Sciatic nerve (tissue), 2 donors: ENCODE results near the gene AXIN1. TPM values are rescaled to one million over a fixed set of nuclear protein-coding genes. Genes with fewer than 3 reads are reported as not detected.
"Not testable (repeated sequence)": the region's sequence is repeated elsewhere in the genome, so short reads cannot be mapped to it uniquely, and the experiment has no call there.

Experiments used
- ATAC-seq: fragments of 200-7000 bp; cut with Tn5 transposase; one replicate; pipeline ENCODE4 v1.9.1; 2020; ENCODE audit warnings: mild to moderate bottlenecking, moderate library complexity
- DNase-seq: peaks from one replicate; pipeline ENCODE4 v3.0.0-alpha.2; 2020; ENCODE audit warnings: low spot score
- intact Hi-C: fragments of 100-400 bp; cut with DNase I; formaldehyde crosslinking; loops from one replicate; pipeline ENCODE4 v1.14.2; 2022
- total RNA-seq: library from RNA; stranded (reverse); fragmentation: NEBNext Ultra II Directional; extraction: Animal tissue kit (Norgen Biotek cat#: 25700); gene quantifications from one replicate; pipeline ENCODE4 v1.2.1, GENCODE V29; 2021
- donor health status: DM: no; HTN: no; CAD: no.
- donor health status: DM: no; HTN: no; CAD: no.

The AXIN1 gene
- total RNA-seq, 1 donor from 2014 or later = 20.1 TPM

DNA sequence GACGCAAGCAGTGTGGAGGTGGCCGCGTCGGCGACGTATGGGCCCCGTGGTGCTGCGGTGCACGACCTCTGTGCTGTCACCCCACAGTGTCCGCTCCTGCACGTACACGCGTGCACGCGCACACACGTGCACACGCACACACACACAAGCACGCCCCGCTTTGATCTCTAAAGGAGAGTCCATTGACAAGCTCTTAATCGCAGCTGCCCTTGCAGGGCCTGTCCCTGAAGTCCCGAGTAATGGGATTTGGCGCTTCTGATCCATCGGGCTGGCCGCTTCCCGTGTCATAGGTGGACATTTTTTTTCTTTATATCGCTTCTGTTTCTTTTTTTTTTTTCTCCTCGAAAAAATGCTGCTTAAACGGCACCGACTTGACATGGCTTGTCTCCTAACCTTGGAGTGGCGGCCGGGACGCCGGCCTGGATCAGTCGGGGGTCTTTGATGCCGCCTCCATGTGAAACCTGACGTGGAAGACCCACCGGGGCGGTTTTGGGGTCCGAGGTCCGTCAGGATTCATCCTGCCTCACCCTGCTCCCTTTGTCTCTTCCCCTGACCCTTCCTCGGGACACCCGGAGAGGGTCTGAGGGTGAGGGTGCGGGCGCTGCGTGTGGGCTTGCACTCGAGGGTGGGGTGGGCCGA, 8.3 kb upstream of the AXIN1 start:
- DNase-seq = no peak
- no peak for ATAC-seq
- intact Hi-C loops = no loop called here

DNA sequence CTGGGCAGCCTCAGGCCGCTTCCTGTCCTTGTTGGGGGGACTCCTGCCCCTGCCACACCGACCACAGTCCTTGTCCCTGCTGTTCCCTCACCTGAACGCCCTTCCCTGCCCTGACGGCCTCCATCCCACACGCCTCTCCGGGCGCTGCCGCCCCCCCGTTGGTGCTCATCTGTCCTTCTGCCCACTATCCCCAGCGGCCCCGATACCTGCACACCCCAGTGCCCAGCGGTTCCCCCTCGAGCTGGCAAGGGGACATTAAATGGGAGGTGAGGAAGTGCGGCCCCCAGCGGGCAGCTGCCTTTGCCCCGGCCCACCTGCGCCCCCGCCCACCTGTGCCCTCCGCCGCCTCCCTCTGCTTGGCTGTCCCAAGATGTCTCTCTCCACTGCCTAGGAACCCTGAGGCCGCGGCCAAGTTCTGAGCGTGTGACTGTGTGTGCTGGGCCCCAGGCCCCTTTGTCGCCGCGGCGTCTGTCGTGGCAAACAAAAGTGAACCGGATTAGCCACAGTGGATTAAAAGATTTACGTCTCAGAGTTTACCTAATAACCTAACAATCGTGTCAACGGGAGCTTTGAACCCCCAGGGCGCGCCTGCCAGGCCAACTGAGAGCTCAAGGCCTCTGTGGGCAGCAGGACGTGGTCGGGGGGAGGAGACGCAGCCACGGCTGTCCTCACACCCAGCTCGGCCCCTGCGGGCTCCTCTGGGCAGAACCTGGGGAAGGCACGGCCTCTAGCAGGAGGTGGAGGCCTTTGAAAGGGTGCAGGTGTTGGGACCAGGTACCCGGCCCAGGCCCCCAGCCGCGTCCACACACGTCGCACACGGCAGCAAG, 7.6 kb upstream of the AXIN1 start:
- ATAC-seq = no peak
- no peak for DNase-seq
- intact Hi-C loops = no loop called here

DNA sequence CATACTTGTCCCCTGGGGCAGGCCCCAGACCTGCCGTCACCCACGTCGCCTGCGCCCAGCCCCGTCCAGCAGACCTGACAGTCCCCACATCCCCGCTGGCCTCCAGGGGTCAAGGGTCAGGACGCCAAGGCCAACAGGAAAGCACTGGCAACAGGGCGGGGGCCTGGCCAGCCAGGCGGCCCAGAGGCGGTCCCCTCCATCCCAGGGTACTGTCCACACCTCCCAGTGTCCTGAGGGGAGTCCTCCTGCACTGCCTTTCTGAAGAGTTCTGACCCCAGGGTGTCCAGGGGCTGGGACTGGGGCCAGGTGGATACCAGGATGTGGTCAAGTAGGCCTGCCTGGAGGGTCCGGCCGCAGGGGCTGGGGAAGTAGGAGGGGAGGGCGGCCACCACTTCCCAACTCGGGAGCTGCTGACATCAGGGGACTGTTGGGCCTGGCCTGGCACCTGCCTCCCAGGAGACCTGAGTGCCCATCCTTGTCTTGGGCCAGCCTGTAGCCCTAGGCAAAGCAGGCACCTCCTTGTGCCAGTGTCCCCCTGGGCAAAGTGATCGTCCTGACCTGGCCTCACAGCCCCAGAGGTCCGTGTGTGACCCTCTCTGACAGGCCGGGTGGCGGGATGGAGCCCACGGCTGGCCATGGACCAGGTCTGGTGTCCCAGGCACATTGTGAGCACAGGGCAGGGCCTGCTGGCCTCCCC, 6.7 kb upstream of the AXIN1 start:
- DNase-seq (no peak), ATAC-seq (no peak)
- intact Hi-C loops = no loop called here

DNA sequence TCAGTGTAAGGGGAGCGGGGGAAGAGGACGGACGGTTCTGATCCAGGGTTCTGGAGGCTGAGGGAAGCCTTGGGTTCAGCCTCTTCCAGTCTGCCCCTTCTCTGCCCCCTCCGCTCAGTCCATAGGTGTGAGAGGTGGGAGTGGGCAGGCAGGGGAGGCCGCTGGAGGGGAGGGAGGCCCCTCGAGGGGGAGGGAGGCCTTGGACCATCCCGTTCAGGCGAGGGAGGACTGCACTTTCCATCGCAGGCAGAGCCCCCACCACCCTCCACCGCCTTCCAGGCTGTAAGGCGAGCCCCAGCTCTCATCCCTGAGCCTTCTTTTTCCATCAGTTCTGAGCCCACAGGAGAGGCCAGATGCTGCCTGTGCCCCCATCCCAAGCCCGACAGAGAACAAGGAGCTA, 4.2 kb upstream of the AXIN1 start:
- ATAC-seq (no peak), DNase-seq (no peak)
- intact Hi-C loops = no loop called here

DNA sequence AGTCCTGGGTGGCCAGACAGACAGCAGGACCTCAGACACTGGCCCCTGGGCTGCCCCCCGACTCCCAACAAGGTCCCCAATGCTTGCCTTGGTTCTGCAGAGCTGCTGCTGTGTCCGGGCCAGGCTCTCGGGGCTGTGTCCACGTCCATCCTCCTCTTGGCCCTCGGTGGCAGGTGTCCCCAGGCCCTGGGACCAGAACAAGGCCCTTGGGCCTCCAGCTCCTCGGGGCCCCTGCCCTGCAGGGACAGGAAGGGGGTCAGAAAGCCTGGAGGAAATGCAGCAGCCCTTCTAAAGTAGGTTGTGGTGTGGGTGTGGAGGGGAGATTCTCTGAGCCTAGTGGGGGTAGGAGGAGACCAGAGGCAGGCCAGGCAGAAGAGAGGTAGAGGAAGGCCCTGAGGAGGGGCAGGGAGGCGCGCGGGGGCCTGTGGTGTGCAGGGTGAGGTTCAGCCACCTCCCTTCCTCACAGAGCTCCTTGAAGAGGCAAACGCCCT, 2.5 kb upstream of the AXIN1 start:
- intact Hi-C loops = no loop called here
- ATAC-seq (no peak), DNase-seq (no peak)

- ATAC-seq (no peak), DNase-seq (no peak)
- intact Hi-C loops = no loop called here
Observed at GRCh38 chr16:354291-354881, 1.9 kb upstream of the AXIN1 start.

DNA sequence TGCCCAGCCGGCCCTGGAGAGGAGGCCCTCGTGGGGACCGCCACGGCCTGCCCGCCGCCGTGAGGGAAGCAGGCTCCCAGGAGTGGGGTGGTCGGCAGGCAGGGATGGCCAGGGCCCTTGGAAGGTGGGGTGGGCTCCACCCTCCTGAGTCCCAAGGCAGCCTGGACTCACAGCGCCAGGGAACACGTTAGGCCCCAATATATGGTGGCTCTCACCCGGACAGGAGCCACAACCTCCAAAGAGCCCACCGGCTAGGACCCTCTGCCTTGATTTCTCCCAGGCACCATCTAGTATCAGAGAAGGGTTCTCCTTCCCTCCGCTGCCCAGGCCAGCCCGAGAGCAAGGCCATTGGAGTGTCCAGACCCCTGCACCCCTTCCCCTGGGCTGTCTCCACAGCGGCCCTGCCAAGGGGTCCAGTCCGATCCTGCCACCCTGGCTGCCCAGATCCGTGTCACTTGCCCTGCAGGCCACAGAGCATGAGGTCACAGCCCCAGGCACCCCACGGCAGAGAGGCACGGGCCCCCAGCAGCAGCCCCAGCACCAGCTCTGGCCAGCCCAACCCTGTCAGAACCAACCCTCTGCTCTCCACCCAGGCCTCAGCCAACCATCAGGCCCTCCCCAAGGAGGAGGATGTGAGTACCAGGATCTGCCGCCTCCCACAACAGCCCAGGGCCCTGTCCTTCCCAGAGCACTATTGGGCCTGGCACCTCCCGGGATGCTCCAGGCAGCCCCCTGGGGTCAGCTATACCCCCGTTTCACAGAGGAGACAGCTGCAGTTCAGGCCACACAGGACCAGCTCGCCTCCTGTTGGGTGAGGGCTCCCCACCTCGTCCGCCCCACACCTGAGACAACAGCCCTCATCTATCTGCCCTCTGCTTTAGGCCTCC, 1.1 kb upstream of the AXIN1 start:
- ATAC-seq (peak; percentile 3), DNase-seq (no peak)
- intact Hi-C loops = no loop called here

GRCh38 chr16:351804-352520, 561 bp downstream of the AXIN1 start:
- no peak for DNase-seq
- ATAC-seq = no peak
- intact Hi-C loops = no loop called here

DNA sequence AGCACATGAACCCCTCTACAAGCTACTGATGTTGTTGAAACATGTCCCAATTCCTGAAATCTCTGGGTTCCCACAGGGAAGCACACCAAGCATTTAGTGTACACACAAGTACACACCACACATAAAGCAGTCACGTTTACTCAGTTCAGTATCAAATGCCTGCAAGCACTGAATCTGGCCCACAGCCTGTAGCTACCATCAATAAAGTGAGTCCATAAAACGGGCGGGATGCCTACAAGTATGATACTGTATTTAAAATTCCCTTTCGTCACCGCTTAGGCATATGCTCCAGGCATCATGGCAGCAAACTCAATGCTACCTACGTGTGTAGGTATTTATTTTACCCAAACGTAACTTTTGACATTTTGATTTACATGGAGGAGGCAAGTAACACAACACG, 2.3 kb downstream of the AXIN1 start:
- ATAC-seq = no peak
- DNase-seq = no peak
- intact Hi-C loops = no loop called here

DNA sequence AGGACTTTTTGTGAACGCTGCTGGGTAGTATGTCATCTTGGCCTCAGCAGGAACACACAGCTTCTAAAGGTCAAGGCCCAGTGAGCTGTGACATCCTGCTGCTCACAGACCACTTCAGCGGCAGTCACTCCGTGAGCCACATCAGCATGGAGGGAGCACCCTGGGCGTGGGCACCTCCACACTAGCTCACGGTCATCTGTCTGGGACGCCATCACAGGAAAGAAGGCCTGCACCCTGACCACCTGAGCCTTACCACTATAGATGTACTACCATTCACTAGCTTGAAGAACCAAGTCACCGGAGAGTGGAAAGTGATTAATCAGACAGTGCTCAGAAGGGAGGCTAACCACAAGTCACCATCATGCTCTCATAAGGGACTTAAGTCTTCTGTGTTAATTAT, 3.3 kb downstream of the AXIN1 start:
- intact Hi-C loops = no loop called here
- no peak for ATAC-seq
- DNase-seq = no peak

- intact Hi-C loops, DNase-seq, ATAC-seq: not testable (repeated sequence)
Observed at GRCh38 chr16:348495-348894, 4.0 kb downstream of the AXIN1 start.

- DNase-seq (no peak), ATAC-seq (no peak)
- intact Hi-C loops = no loop called here
Observed at GRCh38 chr16:347203-347602, 5.3 kb downstream of the AXIN1 start.

DNA sequence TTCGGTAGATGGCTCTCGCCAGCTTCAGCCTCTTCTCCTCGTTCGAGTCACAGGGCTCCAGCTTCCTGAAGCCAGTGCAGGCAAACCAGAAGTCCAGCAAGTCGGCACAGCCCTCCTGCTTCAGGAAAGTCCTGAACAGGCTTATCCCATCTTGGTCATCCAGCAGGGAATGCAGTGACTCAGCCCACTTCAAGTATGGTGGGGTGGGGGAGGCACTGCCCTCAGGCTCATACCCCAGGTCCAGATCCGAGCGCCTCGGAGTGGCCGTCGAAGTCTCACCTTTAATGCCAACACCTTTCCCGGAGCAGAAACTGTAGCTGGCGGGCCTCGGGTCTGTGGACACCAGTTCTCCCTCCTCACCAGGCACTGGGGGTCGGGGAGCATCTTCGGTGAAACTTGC, 5.9 kb downstream of the AXIN1 start:
- intact Hi-C loops = no loop called here
- DNase-seq = no peak
- ATAC-seq = no peak

DNA sequence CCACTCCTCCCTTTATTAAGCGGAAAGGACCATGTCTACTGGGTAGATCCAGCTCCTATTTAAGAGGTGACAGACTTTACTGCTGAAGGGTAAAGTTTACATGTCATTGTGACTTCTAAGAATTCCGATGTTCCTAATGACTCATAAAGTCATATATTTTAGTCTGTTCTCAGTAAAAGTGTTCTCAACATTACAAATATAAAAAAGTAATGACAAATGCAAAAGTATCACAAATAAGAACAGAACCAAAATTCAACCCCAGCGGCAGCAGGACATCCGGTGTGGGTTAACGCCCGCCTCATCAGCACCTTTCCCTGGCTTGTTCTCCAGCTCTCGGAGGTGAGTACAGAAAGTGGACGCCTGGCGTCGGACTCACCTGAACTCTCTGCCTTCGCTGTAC, 6.8 kb downstream of the AXIN1 start:
- ATAC-seq = no peak
- intact Hi-C loops = no loop called here
- no peak for DNase-seq

DNA sequence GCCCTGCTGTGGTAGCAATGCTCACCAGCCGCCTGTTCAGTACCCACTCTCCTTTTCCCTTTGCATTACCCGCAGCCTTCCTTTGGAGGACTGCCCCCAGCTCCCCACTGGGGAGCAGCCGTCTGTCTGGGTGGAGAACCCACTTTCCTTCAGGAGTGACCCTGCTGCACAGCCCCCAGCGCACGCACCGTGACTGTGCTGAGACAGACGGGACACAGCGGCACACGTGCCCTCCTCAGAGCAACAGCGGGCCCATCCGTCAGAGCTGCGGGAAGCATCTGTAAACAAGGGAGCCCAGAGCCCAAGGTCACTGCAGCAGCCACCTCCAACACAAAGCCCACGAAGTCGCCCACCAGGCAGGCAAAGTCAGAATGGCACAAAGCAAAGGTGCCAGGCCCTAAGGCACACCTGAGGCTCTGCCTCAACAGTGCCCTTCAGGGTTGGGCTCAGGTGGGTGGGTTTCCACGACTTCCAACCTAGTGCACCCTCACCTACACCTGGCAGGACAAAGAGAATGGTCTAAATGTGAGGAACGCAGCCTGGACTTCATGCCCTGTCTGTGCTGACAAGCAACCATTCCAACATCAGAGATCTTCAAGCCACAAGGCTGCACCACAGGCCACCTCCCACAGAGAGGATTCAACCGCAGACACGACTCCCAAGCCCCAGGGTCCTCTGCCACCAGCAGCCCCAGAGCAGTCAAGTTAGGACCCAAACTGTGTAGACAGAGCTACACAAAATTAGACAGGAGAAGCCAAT, 9.9 kb downstream of the AXIN1 start:
- ATAC-seq (no peak), DNase-seq (no peak)
- intact Hi-C loops = no loop called here

- ATAC-seq, DNase-seq, intact Hi-C loops: not testable (repeated sequence)
Observed at GRCh38 chr16:341974-342336, 10.6 kb downstream of the AXIN1 start.
